ENCODE results near the gene PPP3R2. TPM values are rescaled to one million over a fixed set of nuclear protein-coding genes. Genes with fewer than 3 reads are reported as not detected.

The PPP3R2 gene
- total and polyA plus RNA-seq, 4 donors = not detected

GRCh38 chr9:101572316-101572715, 22.5 kb downstream of the PPP3R2 start:
- Histone ChIP-seq H3K27ac (ENCODE audit: low read depth in 1 of 2, low read length in 1 of 2) (no peak overlapping the region), H3K4me3 (no peak overlapping the region), H3K9me3 (ENCODE audit: control insufficient read depth in 4 of 4, insufficient read depth in 3 of 4, low read length in 3 of 4) (no peaks in the 10 kb centered on the region), H3K27me3 (ENCODE audit: control insufficient read depth in 3 of 3, insufficient read depth in 3 of 3, low read length in 2 of 3) (no peaks in the 10 kb centered on the region), H3K36me3 (ENCODE audit: control insufficient read depth in 4 of 4, insufficient read depth in 4 of 4, low read length in 4 of 4) (peaks cover 0 to 9% (median 6%) of the 10 kb centered on the region in 4 donors), H3K4me1 (ENCODE audit: control insufficient read depth in 5 of 5, insufficient read depth in 5 of 5, low read length in 5 of 5) (no peaks in the 10 kb centered on the region), H3K9ac (ENCODE audit: insufficient read depth in 1 of 2, low read length in 2 of 2) (no peak overlapping the region)
- WGBS, 2 donors = 52 to 63% methylated on average over 2 of the region's 2 CpGs
- no peak for TF ChIP-seq CTCF (IDR thresholded peaks at IDR 0.05; ENCODE audit: control extremely low read depth, extremely low read depth)
- DNase-seq = no peak
- no peak for ATAC-seq (ENCODE audit: insufficient read depth, low FRiP score)

- no peaks in the 10 kb centered on the region for H3K4me1 ChIP-seq (ENCODE audit: control insufficient read depth in 5 of 5, insufficient read depth in 5 of 5, low read length in 5 of 5)
- WGBS, 2 donors = 42 to 55% methylated on average over 1 of the region's 1 CpG
Observed at GRCh38 chr9:101571114-101571513, 23.7 kb downstream of the PPP3R2 start.

GRCh38 chr9:101569741-101570501, 24.8 kb downstream of the PPP3R2 start:
- Histone ChIP-seq H3K9me3 (ENCODE audit: control insufficient read depth in 4 of 4, insufficient read depth in 3 of 4, low read length in 3 of 4) (no peaks in the 10 kb centered on the region), H3K27me3 (ENCODE audit: control insufficient read depth in 3 of 3, insufficient read depth in 3 of 3, low read length in 2 of 3) (no peaks in the 10 kb centered on the region), H3K9ac (ENCODE audit: insufficient read depth in 1 of 2, low read length in 2 of 2) (no peak overlapping the region), H3K27ac (ENCODE audit: low read depth in 1 of 2, low read length in 1 of 2) (no peak overlapping the region), H3K4me3 (no peak overlapping the region), H3K36me3 (ENCODE audit: control insufficient read depth in 4 of 4, insufficient read depth in 4 of 4, low read length in 4 of 4) (peaks cover 4 to 20% (median 11%) of the 10 kb centered on the region in 4 donors), H3K4me1 (ENCODE audit: control insufficient read depth in 5 of 5, insufficient read depth in 5 of 5, low read length in 5 of 5) (no peaks in the 10 kb centered on the region)
- no peak for DNase-seq
- 86 to 88% methylated on average over 5 of the region's 5 CpGs for WGBS, 2 donors
- no peak for ATAC-seq (ENCODE audit: insufficient read depth, low FRiP score)
- no peak for TF ChIP-seq CTCF (IDR thresholded peaks at IDR 0.05; ENCODE audit: control extremely low read depth, extremely low read depth)

More at GRCh38 chr9:101571114-101571513, 23.7 kb downstream of the PPP3R2 start:
- DNase-seq = no peak
- TF ChIP-seq CTCF (IDR thresholded peaks at IDR 0.05; ENCODE audit: control extremely low read depth, extremely low read depth) = no peak
- Histone ChIP-seq H3K36me3 (ENCODE audit: control insufficient read depth in 4 of 4, insufficient read depth in 4 of 4, low read length in 4 of 4) (peaks cover 4 to 13% (median 6%) of the 10 kb centered on the region in 4 donors), H3K27ac (ENCODE audit: low read depth in 1 of 2, low read length in 1 of 2) (no peak overlapping the region), H3K4me3 (no peak overlapping the region), H3K9me3 (ENCODE audit: control insufficient read depth in 4 of 4, insufficient read depth in 3 of 4, low read length in 3 of 4) (no peaks in the 10 kb centered on the region), H3K9ac (ENCODE audit: insufficient read depth in 1 of 2, low read length in 2 of 2) (no peak overlapping the region), H3K27me3 (ENCODE audit: control insufficient read depth in 3 of 3, insufficient read depth in 3 of 3, low read length in 2 of 3) (no peaks in the 10 kb centered on the region)
- ATAC-seq (ENCODE audit: insufficient read depth, low FRiP score) = no peak

Data from lung (tissue), 12 donors.